OCI-LY7 (cell line): Measurements from ENCODE around the gene FHIT. TPM values are rescaled to one million over a fixed set of nuclear protein-coding genes. Genes with fewer than 3 reads are reported as not detected.

Source experiments
- BruUV-seq: library from RNA; stranded (reverse); fragments of 400-500 nt; replicated peaks from 2 replicates; lab custom pipeline; 2021; lab: Mats Ljungman, UMichigan
- CTCF ChIA-PET: fragments of 300-600 bp; sonication (Branson Sonifier 250); formaldehyde crosslinking; loops from one replicate; lab custom pipeline; 2022; ENCODE audit warnings: antibody characterized with exemption; ENCODE audit not compliant: unreplicated experiment; lab: Charles Lee
- POLR2A ChIA-PET: fragments of 300-600 bp; sonication (Branson Sonifier 250); formaldehyde crosslinking; loops from one replicate; lab custom pipeline; 2022; ENCODE audit warnings: antibody characterized with exemption; lab: Charles Lee
- DNase-seq: peaks from one replicate; pipeline ENCODE4 v3.0.0-alpha.2; 2015; ENCODE audit warnings: low spot score
- H2AFZ ChIP-seq: fragments of 200-600 bp; sonication (generic), shearing (Covaris generic); 2 replicates; pipeline ENCODE4 v1.6.1; 2014; ENCODE audit warnings: mild to moderate bottlenecking, antibody characterized with exemption, low read length, moderate library complexity
- H3K27ac ChIP-seq: fragments of 200-600 bp; sonication (generic); 2 replicates; pipeline ENCODE4 v1.5.1; 2014; ENCODE audit warnings: mixed run types, low read depth, mild to moderate bottlenecking, moderate library complexity, low read length, inconsistent platforms; ENCODE audit not compliant: poor library complexity, severe bottlenecking
- H3K36me3 ChIP-seq: fragments of 200-600 bp; sonication (generic); 2 replicates; pipeline ENCODE4 v1.6.1; 2014; ENCODE audit warnings: mild to moderate bottlenecking, antibody characterized with exemption, low read length, moderate library complexity, mixed read lengths; ENCODE audit not compliant: insufficient read depth
- H3K4me1 ChIP-seq: fragments of 200-600 bp; sonication (generic); 2 replicates; pipeline ENCODE4 v1.5.1; 2014; ENCODE audit warnings: mild to moderate bottlenecking, low read length; ENCODE audit not compliant: insufficient read depth, poor library complexity, severe bottlenecking
- H3K4me2 ChIP-seq: fragments of 200-600 bp; sonication (generic); 2 replicates; pipeline ENCODE4 v1.6.1; 2014; ENCODE audit warnings: mild to moderate bottlenecking, low read length
- H3K4me3 ChIP-seq: fragments of 200-600 bp; sonication (generic); 2 replicates; pipeline ENCODE4 v1.5.1; 2014; ENCODE audit warnings: mild to moderate bottlenecking, low read depth, low read length; ENCODE audit not compliant: poor library complexity, severe bottlenecking
- H3K79me2 ChIP-seq: fragments of 200-600 bp; sonication (generic); 2 replicates; pipeline ENCODE4 v1.6.1; 2016; ENCODE audit warnings: low read depth, mild to moderate bottlenecking, low read length, moderate library complexity, mixed read lengths; ENCODE audit not compliant: insufficient read depth
- H3K9me2 ChIP-seq: fragments of 200-600 bp; sonication (generic); 2 replicates; pipeline ENCODE4 v1.6.1; 2016; ENCODE audit warnings: mild to moderate bottlenecking, low read length, mixed read lengths; ENCODE audit not compliant: insufficient read depth
- H3K9me3 ChIP-seq: fragments of 200-600 bp; sonication (generic); 2 replicates; pipeline ENCODE4 v1.6.1; 2014; ENCODE audit warnings: mild to moderate bottlenecking, mixed run types, low read length, mixed read lengths
- H4K20me1 ChIP-seq: fragments of 200-600 bp; sonication (generic); 2 replicates; pipeline ENCODE4 v1.6.1; 2014; ENCODE audit warnings: mild to moderate bottlenecking, antibody characterized with exemption, low read length, moderate library complexity, mixed read lengths; ENCODE audit not compliant: insufficient read depth
- EZH2phosphoT487 ChIP-seq: fragments of 200-600 bp; sonication (generic); IDR thresholded peaks from 2 replicates; pipeline ENCODE4 v1.6.1; 2018; ENCODE audit warnings: low read depth, borderline replicate concordance, mild to moderate bottlenecking, mixed run types, antibody characterized with exemption, low read length, moderate library complexity, mixed read lengths
- intact Hi-C: fragments of 100-400 bp; cut with micrococcal nuclease; formaldehyde crosslinking; loops from one replicate; pipeline ENCODE4 v1.10.0; 2022; ENCODE audit not compliant: unreplicated experiment
- total RNA-seq, 2 experiments: library from RNA; depleted of rRNA in 1 of 2; stranded (reverse); fragments of >200 nt in 1 of 2; shearing (Covaris generic) in 1 of 2; gene quantifications; 2 replicates each; pipeline ENCODE4 v1.2.3, GENCODE V29; 2014 to 2022
- TF ChIP-seq, protein P1 (sequence below): fragments of 200-600 bp; sonication (generic); conservative IDR thresholded peaks from 2 replicates; pipeline ENCODE4 v1.5.1; 2014; ENCODE audit warnings: mild to moderate bottlenecking, antibody characterized with exemption, low read length, moderate library complexity, mixed read lengths

FHIT gene
- total RNA-seq, 2 experiments from 2014 or later = 5.0 to 10.9 TPM

DNA sequence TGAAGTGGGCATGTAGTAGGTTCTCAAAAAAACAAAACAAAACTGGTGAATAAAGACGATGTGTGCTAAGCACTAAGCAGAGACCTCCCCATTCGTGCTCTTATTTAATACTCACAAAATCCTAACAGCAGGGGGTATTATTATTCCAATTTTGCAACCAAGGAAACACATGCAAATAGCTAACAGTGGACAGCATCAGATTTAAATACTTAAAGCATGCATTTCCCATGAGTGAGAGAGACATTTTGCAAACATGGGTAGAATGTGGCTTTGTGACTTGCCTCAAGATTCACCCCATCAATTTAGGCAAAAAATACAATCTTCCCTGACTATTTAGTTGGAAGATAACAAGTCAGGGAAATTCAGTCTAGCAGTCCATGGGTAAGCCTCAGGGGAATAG, 1255.2 kb downstream of the FHIT start:
- TF ChIP-seq EZH2phosphoT487 = no peak
- TF ChIP-seq, protein P1, sequence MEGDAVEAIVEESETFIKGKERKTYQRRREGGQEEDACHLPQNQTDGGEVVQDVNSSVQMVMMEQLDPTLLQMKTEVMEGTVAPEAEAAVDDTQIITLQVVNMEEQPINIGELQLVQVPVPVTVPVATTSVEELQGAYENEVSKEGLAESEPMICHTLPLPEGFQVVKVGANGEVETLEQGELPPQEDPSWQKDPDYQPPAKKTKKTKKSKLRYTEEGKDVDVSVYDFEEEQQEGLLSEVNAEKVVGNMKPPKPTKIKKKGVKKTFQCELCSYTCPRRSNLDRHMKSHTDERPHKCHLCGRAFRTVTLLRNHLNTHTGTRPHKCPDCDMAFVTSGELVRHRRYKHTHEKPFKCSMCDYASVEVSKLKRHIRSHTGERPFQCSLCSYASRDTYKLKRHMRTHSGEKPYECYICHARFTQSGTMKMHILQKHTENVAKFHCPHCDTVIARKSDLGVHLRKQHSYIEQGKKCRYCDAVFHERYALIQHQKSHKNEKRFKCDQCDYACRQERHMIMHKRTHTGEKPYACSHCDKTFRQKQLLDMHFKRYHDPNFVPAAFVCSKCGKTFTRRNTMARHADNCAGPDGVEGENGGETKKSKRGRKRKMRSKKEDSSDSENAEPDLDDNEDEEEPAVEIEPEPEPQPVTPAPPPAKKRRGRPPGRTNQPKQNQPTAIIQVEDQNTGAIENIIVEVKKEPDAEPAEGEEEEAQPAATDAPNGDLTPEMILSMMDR = no peak
- Histone ChIP-seq H4K20me1 (no peaks in the 10 kb centered on the region), H3K36me3 (no peaks in the 10 kb centered on the region), H3K9me2 (no peaks in the 10 kb centered on the region), H3K27ac (no peak overlapping the region), H3K4me3 (no peak overlapping the region), H3K9me3 (no peaks in the 10 kb centered on the region), H3K79me2 (no peaks in the 10 kb centered on the region), H2AFZ (no peak overlapping the region), H3K4me2 (no peak overlapping the region), H3K4me1 (no peaks in the 10 kb centered on the region)
- DNase-seq = no peak
- no TSS peak for BruUV-seq
- intact Hi-C loops = no loop called here
- ChIA-PET POLR2A (no interaction called here), CTCF (no interaction called here)

DNA sequence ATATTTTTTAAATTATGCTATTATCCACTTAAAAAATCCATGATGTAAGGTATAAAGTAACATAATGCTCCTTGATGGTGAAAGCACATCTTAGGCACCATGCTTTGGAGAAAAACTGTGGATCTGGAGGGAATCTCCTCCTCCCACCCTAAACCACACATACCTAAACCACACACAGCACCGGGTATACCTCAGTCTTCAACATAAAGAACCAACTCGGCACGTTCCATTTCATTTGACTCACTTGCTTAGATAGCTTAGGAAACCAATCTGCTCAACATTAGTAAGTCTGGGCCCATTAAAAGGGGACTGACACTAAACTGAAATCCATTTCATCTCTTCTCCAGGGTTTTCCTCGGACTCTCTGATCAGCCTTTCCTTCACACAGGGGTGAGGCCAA, 1255.7 kb downstream of the FHIT start:
- Histone ChIP-seq H3K79me2 (no peaks in the 10 kb centered on the region), H4K20me1 (no peaks in the 10 kb centered on the region), H3K9me3 (no peaks in the 10 kb centered on the region), H2AFZ (no peak overlapping the region), H3K9me2 (no peaks in the 10 kb centered on the region), H3K4me1 (no peaks in the 10 kb centered on the region), H3K36me3 (no peaks in the 10 kb centered on the region), H3K4me2 (no peak overlapping the region), H3K4me3 (no peak overlapping the region), H3K27ac (no peak overlapping the region)
- no peak for DNase-seq
- TF ChIP-seq EZH2phosphoT487 = no peak
- TF ChIP-seq, protein P1 = no peak
- no TSS peak for BruUV-seq
- intact Hi-C loops = no loop called here
- ChIA-PET CTCF (no interaction called here), POLR2A (no interaction called here)

DNA sequence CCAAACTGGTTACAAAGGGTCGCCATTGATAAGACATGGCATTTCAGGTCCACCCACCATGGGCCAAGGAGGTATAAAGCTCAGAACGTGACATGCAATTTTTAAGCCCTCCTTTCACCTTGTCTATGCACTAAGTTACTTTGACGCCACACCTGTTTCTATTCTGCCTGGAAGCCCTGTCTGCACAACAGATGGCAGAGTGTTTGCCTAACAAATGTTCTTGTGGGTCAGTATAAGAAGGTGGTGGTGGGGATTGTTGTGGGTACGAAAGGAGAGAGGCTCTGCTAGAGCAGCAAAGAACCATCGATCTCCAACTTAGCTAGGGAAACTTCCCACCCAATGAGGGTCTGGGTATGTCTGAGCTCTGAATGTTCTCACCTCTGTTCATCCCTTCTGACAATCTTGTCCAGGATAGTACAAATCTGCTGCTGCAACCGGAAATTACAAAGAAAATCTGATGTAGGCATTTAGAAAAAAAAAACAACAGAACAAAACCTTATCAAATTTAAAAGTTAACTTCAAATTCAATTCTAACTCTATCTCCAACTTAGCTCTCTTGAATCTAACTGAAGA, 1256.4 kb downstream of the FHIT start:
- Histone ChIP-seq H2AFZ (no peak overlapping the region), H3K27ac (no peak overlapping the region), H3K79me2 (no peaks in the 10 kb centered on the region), H3K4me1 (no peaks in the 10 kb centered on the region), H3K36me3 (no peaks in the 10 kb centered on the region), H3K4me3 (no peak overlapping the region), H3K4me2 (no peak overlapping the region), H4K20me1 (no peaks in the 10 kb centered on the region), H3K9me2 (no peaks in the 10 kb centered on the region), H3K9me3 (no peaks in the 10 kb centered on the region)
- no TSS peak for BruUV-seq
- ChIA-PET POLR2A (interaction anchor here (0.8 kb wide), 1 partner anchor 18 kb away, joined by 3 read pairs; no protein-coding TSS in a partner anchor), CTCF (no interaction called here)
- no peak for TF ChIP-seq EZH2phosphoT487
- TF ChIP-seq, protein P1 = no peak
- DNase-seq = no peak
- intact Hi-C loops = no loop called here
